GM12878 (cell line): ENCODE measurements around the gene TRIM71. TPM values are rescaled to one million over a fixed set of nuclear protein-coding genes. Genes with fewer than 3 reads are reported as not detected.

Experiments used
- ASH2L ChIP-seq: fragments of 300-600, 200-600 bp; sonication (generic); IDR thresholded peaks from 2 replicates; pipeline ENCODE4 v1.6.1; 2017; ENCODE audit warnings: low read depth, mild to moderate bottlenecking, borderline replicate concordance
- ATF7 ChIP-seq: fragments of 450-650 bp; IDR thresholded peaks from 2 replicates; pipeline ENCODE4 v1.6.1; 2016; ENCODE audit warnings: low read depth, mild to moderate bottlenecking
- BCL11A ChIP-seq: IDR thresholded peaks from 2 replicates; pipeline ENCODE4 v1.6.1; 2011; ENCODE audit warnings: low read depth, low read length
- NFYB ChIP-seq: IDR thresholded peaks from 2 replicates; pipeline ENCODE4 v1.6.1; 2011; ENCODE audit warnings: low read depth, mild to moderate bottlenecking, low read length, improper control_type of control experiment, moderate library complexity; ENCODE audit not compliant: insufficient read depth
- NR2F1 ChIP-seq: fragments of 450-650 bp; conservative IDR thresholded peaks from 2 replicates; pipeline ENCODE4 v1.6.1; 2017; ENCODE audit warnings: mild to moderate bottlenecking
- POLR2A ChIP-seq: IDR thresholded peaks from 2 replicates; pipeline ENCODE4 v1.6.1; 2011; ENCODE audit warnings: low read depth, mild to moderate bottlenecking, low read length
- SMAD1 ChIP-seq: fragments of 450-650 bp; IDR thresholded peaks from 2 replicates; pipeline ENCODE4 v1.6.1; 2018; ENCODE audit warnings: mild to moderate bottlenecking, low read depth; ENCODE audit not compliant: partially characterized antibody
- SREBF1 ChIP-seq: IDR thresholded peaks from 2 replicates; pipeline ENCODE4 v1.6.1; 2012; ENCODE audit warnings: mild to moderate bottlenecking, low read length
- TBL1XR1 ChIP-seq: IDR thresholded peaks from 2 replicates; pipeline ENCODE4 v1.6.1; 2012; ENCODE audit warnings: low read depth, low read length, improper control_type of control experiment
- TCF3 ChIP-seq: IDR thresholded peaks from 2 replicates; pipeline ENCODE4 v1.6.1; 2012; ENCODE audit warnings: low read depth, mild to moderate bottlenecking, low read length, borderline replicate concordance; ENCODE audit not compliant: insufficient read depth
- WRNIP1 ChIP-seq: IDR thresholded peaks from 2 replicates; pipeline ENCODE4 v1.6.1; 2011; ENCODE audit warnings: low read depth, low read length, improper control_type of control experiment, borderline replicate concordance
- ZNF217 ChIP-seq: fragments of 450-650 bp; IDR thresholded peaks from 2 replicates; pipeline ENCODE4 v1.6.1; 2017; ENCODE audit warnings: antibody characterized with exemption, mild to moderate bottlenecking
- ZNF384 ChIP-seq: IDR thresholded peaks from 2 replicates; pipeline ENCODE4 v1.6.1; 2012; ENCODE audit warnings: low read depth, mild to moderate bottlenecking, low read length, improper control_type of control experiment, borderline replicate concordance
- polyA plus RNA-seq, 11 experiments: library from polyadenylated mRNA; depleted of rRNA in 4 of 11; unstranded in 6 of 11; stranded (reverse) in 5 of 11; fragments of >200 nt; fragmentation: Nextera tagmentation in 4 of 11; fragmentation: Illumina TruSeq in 1 of 11; extraction: Ambion mirVana in 4 of 11; extraction: Trizol in 1 of 11; gene quantifications; 1 replicate in 1 of 11; 2 replicates in 10 of 11; pipeline versions ENCODE4 v1.2.1 to v1.2.3, GENCODE V29; 2011 to 2016; ENCODE audit warnings: inconsistent platforms in 2 of 11, missing spikeins in 2 of 11, low read depth in 1 of 11
- total RNA-seq, 4 experiments: library from RNA; depleted of rRNA in 3 of 4; stranded (reverse); fragments of >200 nt in 3 of 4; fragmentation: Illumina TruSeq in 1 of 4; extraction: Trizol in 1 of 4; gene quantifications; 2 replicates each; pipeline versions ENCODE4 v1.2.1 to v1.2.3, GENCODE V29; 2013 to 2021
- TF ChIP-seq, protein P1 (sequence below): fragments of 450-650 bp; formaldehyde crosslinking; IDR thresholded peaks from 2 replicates; pipeline ENCODE4 v1.4.0; 2020; ENCODE audit warnings: mild to moderate bottlenecking, moderate library complexity

Gene TRIM71
- total and polyA plus RNA-seq, 10 of the 15 experiments (the other 5 are each of a cell fraction or from before 2014, with no cell fraction given) = 0.02 to 1.8 (median 0.16) TPM

GRCh38 chr3:32856355-32856889 lies 38.6 kb downstream of the TRIM71 start (continued):
- TF ChIP-seq, protein P1, sequence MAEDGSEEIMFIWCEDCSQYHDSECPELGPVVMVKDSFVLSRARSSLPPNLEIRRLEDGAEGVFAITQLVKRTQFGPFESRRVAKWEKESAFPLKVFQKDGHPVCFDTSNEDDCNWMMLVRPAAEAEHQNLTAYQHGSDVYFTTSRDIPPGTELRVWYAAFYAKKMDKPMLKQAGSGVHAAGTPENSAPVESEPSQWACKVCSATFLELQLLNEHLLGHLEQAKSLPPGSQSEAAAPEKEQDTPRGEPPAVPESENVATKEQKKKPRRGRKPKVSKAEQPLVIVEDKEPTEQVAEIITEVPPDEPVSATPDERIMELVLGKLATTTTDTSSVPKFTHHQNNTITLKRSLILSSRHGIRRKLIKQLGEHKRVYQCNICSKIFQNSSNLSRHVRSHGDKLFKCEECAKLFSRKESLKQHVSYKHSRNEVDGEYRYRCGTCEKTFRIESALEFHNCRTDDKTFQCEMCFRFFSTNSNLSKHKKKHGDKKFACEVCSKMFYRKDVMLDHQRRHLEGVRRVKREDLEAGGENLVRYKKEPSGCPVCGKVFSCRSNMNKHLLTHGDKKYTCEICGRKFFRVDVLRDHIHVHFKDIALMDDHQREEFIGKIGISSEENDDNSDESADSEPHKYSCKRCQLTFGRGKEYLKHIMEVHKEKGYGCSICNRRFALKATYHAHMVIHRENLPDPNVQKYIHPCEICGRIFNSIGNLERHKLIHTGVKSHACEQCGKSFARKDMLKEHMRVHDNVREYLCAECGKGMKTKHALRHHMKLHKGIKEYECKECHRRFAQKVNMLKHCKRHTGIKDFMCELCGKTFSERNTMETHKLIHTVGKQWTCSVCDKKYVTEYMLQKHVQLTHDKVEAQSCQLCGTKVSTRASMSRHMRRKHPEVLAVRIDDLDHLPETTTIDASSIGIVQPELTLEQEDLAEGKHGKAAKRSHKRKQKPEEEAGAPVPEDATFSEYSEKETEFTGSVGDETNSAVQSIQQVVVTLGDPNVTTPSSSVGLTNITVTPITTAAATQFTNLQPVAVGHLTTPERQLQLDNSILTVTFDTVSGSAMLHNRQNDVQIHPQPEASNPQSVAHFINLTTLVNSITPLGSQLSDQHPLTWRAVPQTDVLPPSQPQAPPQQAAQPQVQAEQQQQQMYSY (CRISPR knock-in tag) = no peak
- TF ChIP-seq TCF3 = no peak
- no peak for TF ChIP-seq WRNIP1
- no peak for TF ChIP-seq ZNF384
- TF ChIP-seq SREBF1 = no peak
- no peak for TF ChIP-seq NR2F1
- no peak for TF ChIP-seq ZNF217
- TF ChIP-seq NFYB = no peak
- no peak for TF ChIP-seq ATF7
- no peak for TF ChIP-seq ASH2L
- no peak for TF ChIP-seq SMAD1
- TF ChIP-seq BCL11A = no peak
- TF ChIP-seq POLR2A = no peak
- TF ChIP-seq TBL1XR1 = no peak
